ENCODE measurements around the gene HMGN2.

- no peak for TF ChIP-seq CTCF (IDR thresholded peaks at IDR 0.05; ENCODE audit: insufficient read depth, low read length, poor library complexity, severe bottlenecking)
- no peak for TF ChIP-seq EZH2phosphoT487 (conservative IDR thresholded peaks at IDR 0.05; ENCODE audit: low read length)
Measured at GRCh38 chr1:26500488-26501175, 28.4 kb downstream of the HMGN2 start.

All from SU-DHL-6 (cell line).